Measurements from ENCODE around the gene PTPRQ. TPM values are rescaled to one million over a fixed set of nuclear protein-coding genes. Genes with fewer than 3 reads are reported as not detected.

Gene PTPRQ
- total RNA-seq, 2 donors from 2014 or later = not detected

GRCh38 chr12:80513211-80513610 lies 69.2 kb downstream of the PTPRQ start:
- DNase-seq (no peak), ATAC-seq (no peak)
- intact Hi-C loops (cut with DNase I, micrococcal nuclease) = no loop called here

- DNase-seq = no peak
- intact Hi-C loops (cut with DNase I, micrococcal nuclease) = no loop called here
- no peak for ATAC-seq
Measured at GRCh38 chr12:80517655-80518054, 73.6 kb downstream of the PTPRQ start.

GRCh38 chr12:80531646-80532045 lies 87.6 kb downstream of the PTPRQ start:
- no peak for DNase-seq
- no peak for ATAC-seq
- intact Hi-C loops (cut with DNase I, micrococcal nuclease) = no loop called here

GRCh38 chr12:80539029-80539428 lies 95.0 kb downstream of the PTPRQ start:
- intact Hi-C loops (cut with DNase I, micrococcal nuclease) = no loop called here
- DNase-seq (no peak), ATAC-seq (no peak)

DNA sequence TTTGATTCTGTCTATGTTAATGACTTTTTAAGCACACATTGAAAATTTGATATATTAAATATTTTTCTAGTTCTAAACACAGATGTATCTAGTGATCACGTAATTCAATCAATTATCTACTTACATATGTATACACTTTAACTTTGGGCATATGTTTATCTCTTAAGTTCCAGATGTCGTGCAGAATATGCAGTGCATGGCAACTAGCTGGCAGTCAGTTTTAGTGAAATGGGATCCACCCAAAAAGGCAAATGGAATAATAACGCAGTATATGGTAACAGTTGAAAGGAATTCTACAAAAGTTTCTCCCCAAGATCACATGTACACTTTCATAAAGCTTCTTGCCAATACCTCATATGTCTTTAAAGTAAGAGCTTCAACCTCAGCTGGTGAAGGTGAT lies 105.3 kb downstream of the PTPRQ start:
- intact Hi-C loops (cut with DNase I, micrococcal nuclease) = no loop called here
- ATAC-seq = no peak
- DNase-seq = no peak

GRCh38 chr12:80551897-80552296 lies 107.9 kb downstream of the PTPRQ start:
- ATAC-seq = no peak

DNA sequence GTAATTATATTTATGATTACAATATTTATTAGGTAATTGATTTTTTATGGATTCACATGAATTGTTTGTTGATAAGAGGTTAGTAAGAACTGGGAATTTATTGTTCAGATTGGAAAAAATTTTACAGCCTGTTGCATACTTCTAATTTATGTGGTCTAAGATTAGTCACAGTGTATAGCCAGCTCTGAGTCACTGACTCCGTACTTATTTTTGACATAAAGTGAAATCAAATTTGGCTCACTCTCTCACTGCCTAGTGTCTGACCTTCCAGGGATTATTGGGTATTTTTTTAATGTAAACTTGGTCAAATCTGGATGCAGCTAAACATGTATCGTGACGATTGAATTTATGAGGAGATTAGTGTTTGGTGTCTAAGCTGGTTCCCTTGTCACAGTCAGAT lies 109.3 kb downstream of the PTPRQ start:
- intact Hi-C loops (cut with DNase I, micrococcal nuclease) = no loop called here
- ATAC-seq = no peak
- no peak for DNase-seq

More at GRCh38 chr12:80551897-80552296, 107.9 kb downstream of the PTPRQ start:
- DNase-seq = no peak
- intact Hi-C loops (cut with DNase I, micrococcal nuclease) = no loop called here

GRCh38 chr12:80556566-80556965 lies 112.5 kb downstream of the PTPRQ start:
- ATAC-seq (no peak), DNase-seq (no peak)
- intact Hi-C loops (cut with DNase I, micrococcal nuclease) = no loop called here

DNA sequence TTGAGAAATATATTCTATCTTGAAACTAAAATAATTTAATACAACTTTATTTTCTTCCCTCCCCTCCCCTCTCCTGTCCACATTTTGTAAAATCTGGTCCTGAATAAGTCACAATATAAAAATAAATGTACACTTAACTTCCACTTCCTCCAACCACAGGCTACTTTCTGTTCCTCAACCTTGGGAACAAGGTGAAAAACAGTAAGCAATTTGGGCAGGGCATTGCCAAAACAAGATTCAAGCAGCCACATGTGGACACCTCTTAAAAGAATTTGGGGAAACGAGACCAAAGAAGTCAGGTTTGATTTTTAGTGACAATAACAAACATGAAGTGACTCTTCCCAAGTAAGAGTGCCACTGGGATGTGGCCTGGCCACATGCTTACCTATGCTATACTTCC lies 115.7 kb downstream of the PTPRQ start:
- ATAC-seq (no peak), DNase-seq (no peak)
- intact Hi-C loops (cut with DNase I, micrococcal nuclease) = no loop called here

DNA sequence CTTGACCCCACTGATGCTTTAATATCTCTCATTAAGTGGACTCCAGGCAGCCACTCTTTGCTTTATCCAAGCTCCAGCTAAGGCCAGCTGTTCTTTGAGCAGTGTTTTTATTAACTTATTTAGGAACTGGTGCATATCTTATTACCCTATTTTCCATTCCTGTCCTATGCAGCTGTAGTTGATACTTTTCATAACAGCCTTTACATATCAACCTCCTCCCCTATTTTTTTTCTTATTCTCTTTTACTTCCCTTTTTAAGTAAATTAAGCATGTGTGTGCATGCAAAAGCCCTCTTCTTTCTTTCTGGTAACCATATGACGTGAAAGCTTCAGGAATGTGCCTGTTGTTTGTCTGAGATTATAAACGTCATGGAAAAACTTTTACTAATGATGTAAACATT lies 121.2 kb downstream of the PTPRQ start:
- intact Hi-C loops (cut with DNase I, micrococcal nuclease) = no loop called here
- ATAC-seq = no peak

GRCh38 chr12:80567401-80567800 lies 123.4 kb downstream of the PTPRQ start:
- intact Hi-C loops (cut with DNase I, micrococcal nuclease) = no loop called here
- no peak for ATAC-seq

More for the DNA sequence above, 121.2 kb downstream of the PTPRQ start:
- no peak for DNase-seq

GRCh38 chr12:80576641-80577418 lies 132.8 kb downstream of the PTPRQ start:
- DNase-seq (no peak), ATAC-seq (no peak)
- intact Hi-C loops (cut with DNase I, micrococcal nuclease) = no loop called here

More at GRCh38 chr12:80567401-80567800, 123.4 kb downstream of the PTPRQ start:
- DNase-seq = no peak

DNA sequence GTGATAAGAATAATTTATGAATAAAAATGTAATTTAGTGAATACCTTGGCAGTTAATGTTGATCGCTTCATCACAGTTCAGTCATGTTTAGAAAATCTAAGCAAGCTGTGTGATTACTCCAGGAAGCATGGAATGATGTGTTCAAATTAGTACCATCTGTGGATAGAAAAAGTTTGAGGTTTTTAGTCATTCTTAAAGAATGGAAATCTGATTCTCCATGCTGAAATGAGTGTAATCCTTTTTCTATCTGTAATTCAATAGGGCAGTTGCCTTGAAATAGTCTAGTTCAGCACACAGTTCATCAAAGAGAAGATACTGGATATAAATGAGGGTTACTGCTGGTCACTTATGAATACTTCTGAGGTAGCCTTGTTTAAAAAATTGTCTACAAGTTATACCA lies 136.2 kb downstream of the PTPRQ start:
- ATAC-seq (no peak), DNase-seq (no peak)
- intact Hi-C loops (cut with DNase I, micrococcal nuclease) = no loop called here

DNA sequence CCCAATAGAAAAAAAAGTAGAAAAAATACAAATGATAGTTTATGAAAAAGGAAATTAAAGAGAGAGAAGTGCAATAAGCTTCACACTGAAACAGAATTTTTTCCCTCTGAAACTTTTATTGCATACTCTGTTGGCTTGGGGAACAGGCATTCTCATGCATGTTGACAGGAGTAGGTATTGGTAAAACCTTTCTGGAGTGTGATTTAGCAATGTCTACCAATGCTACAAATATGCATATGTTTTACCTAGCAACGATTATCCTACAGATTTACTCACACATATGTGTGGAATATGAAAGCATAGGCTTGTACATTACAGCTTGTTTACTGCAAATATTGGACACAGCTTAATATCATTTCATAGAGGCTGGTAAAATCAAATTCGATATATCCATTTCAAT lies 137.7 kb downstream of the PTPRQ start:
- intact Hi-C loops (cut with DNase I, micrococcal nuclease) = no loop called here
- ATAC-seq = no peak
- DNase-seq = no peak

GRCh38 chr12:80582431-80582830 lies 138.4 kb downstream of the PTPRQ start:
- intact Hi-C loops (cut with DNase I, micrococcal nuclease) = no loop called here
- DNase-seq (no peak), ATAC-seq (no peak)

GRCh38 chr12:80589077-80589476 lies 145.0 kb downstream of the PTPRQ start:
- ATAC-seq = no peak
- DNase-seq = no peak
- intact Hi-C loops (cut with DNase I, micrococcal nuclease) = no loop called here

GRCh38 chr12:80590085-80590484 lies 146.1 kb downstream of the PTPRQ start:
- ATAC-seq (no peak), DNase-seq (no peak)
- intact Hi-C loops (cut with DNase I, micrococcal nuclease) = no loop called here

GRCh38 chr12:80593766-80594165 lies 149.7 kb downstream of the PTPRQ start:
- ATAC-seq (no peak), DNase-seq (no peak)
- intact Hi-C loops (cut with DNase I, micrococcal nuclease) = no loop called here

GRCh38 chr12:80596509-80596908 lies 152.5 kb downstream of the PTPRQ start:
- ATAC-seq (no peak), DNase-seq (no peak)
- intact Hi-C loops (cut with DNase I, micrococcal nuclease) = no loop called here

DNA sequence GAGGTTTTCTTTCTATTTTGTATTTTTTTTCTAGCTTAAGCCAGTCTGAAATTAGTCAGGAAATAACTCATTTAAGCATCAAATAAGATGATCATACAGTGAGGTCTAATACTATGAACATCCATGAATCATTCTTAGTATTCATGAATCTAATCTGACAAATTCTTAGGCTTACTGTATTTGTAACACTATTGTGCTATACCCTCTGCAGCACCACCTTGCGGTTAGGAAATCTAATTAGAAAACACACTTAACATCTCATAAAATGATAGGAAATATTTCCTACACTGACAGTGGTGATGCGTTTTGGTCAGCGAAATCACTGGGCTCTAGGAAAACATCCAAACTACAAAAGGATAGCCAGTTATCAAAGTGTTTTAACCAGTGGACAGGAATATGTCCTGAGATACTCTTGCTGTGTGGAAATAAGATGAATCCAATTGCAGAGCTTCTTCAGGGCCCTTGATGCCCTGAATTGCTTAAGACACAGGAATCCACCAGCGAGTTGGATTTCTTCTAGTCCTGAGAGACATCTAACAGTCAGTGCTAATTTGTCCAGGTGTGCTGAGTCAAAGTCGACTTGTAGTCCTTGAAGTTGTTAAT lies 154.1 kb downstream of the PTPRQ start:
- DNase-seq = no peak
- intact Hi-C loops (cut with DNase I, micrococcal nuclease) = no loop called here
- ATAC-seq = no peak

GRCh38 chr12:80602455-80602854 lies 158.4 kb downstream of the PTPRQ start:
- intact Hi-C loops (cut with DNase I, micrococcal nuclease) = no loop called here
- ATAC-seq (no peak), DNase-seq (no peak)
